Fibroblast of peridontal ligament (primary cell): ENCODE measurements around the gene CNOT11.
"Not testable (repeated sequence)": the region's sequence is repeated elsewhere in the genome, so short reads cannot be mapped to it uniquely, and the experiment has no call there.

Experiments
- DNase-seq: peaks from one replicate; pipeline ENCODE4 v3.0.0-alpha.2; 2010; ENCODE audit errors: extremely low read depth

Gene CNOT11

GRCh38 chr2:101245468-101245867 is 7.2 kb upstream of the CNOT11 start:
- not testable (repeated sequence) for DNase-seq

GRCh38 chr2:101248756-101249155 is 3.9 kb upstream of the CNOT11 start:
- DNase-seq: not testable (repeated sequence)

- DNase-seq: no peak
Measured at GRCh38 chr2:101249826-101250225, 2.9 kb upstream of the CNOT11 start.

- DNase-seq: not testable (repeated sequence)
Measured at GRCh38 chr2:101251246-101251781, 1.4 kb upstream of the CNOT11 start.

- DNase-seq: no peak
Measured at GRCh38 chr2:101251844-101252407, 760 bp upstream of the CNOT11 start.

- DNase-seq: peak; percentile 37
Measured at GRCh38 chr2:101253013-101253702, 472 bp downstream of the CNOT11 start.

- DNase-seq: peak; percentile 24
Measured at GRCh38 chr2:101253703-101254450, 1.2 kb downstream of the CNOT11 start.

- peak; percentile 19 for DNase-seq
Measured at GRCh38 chr2:101255501-101255900, 2.8 kb downstream of the CNOT11 start.

GRCh38 chr2:101256316-101256715 is 3.6 kb downstream of the CNOT11 start:
- DNase-seq: no peak

- peak; percentile 9 for DNase-seq
Measured at GRCh38 chr2:101258804-101259203, 6.1 kb downstream of the CNOT11 start.

GRCh38 chr2:101262142-101262541 is 9.5 kb downstream of the CNOT11 start:
- DNase-seq: no peak

- DNase-seq: no peak
Measured at GRCh38 chr2:101263377-101263800, 10.7 kb downstream of the CNOT11 start.

- no peak for DNase-seq
Measured at GRCh38 chr2:101264360-101264939, 11.8 kb downstream of the CNOT11 start.

- no peak for DNase-seq
Measured at GRCh38 chr2:101265893-101266499, 13.3 kb downstream of the CNOT11 start.

- no peak for DNase-seq
Measured at GRCh38 chr2:101267671-101268656, 15.3 kb downstream of the CNOT11 start.

- no peak for DNase-seq
Measured at GRCh38 chr2:101270700-101271259, 18.1 kb downstream of the CNOT11 start.

- DNase-seq: no peak
Measured at GRCh38 chr2:101272045-101272784, 19.5 kb downstream of the CNOT11 start.

- DNase-seq: no peak
Measured at GRCh38 chr2:101273056-101273455, 20.4 kb downstream of the CNOT11 start.

GRCh38 chr2:101274142-101274541 is 21.5 kb downstream of the CNOT11 start:
- DNase-seq: no peak

GRCh38 chr2:101277111-101277510 is 24.4 kb downstream of the CNOT11 start:
- DNase-seq: peak; percentile 25
